Left lung (tissue), 10 donors: ENCODE data around the gene MYD88. TPM values are rescaled to one million over a fixed set of nuclear protein-coding genes. Genes with fewer than 3 reads are reported as not detected.

Experiments
- ATAC-seq: fragments of 200-7000 bp; cut with Tn5 transposase; one replicate; pipeline ENCODE4 v1.9.1; 2020; ENCODE audit warnings: moderate library complexity
- DNase-seq, 4 donors: peaks; one replicate each; pipeline ENCODE4 v3.0.0-alpha.2; 2013 to 2020
- H3K27ac ChIP-seq, 2 donors: fragments of 200-600 bp; sonication (generic) in 1 of 2; one replicate each; pipeline versions ENCODE4 v1.5.0 to v1.8.0; 2020 to 2021
- H3K27me3 ChIP-seq, 2 donors: fragments of 200-600 bp; sonication (generic) in 1 of 2; one replicate each; pipeline versions ENCODE4 v1.5.0 to v1.8.0; 2020 to 2021
- H3K36me3 ChIP-seq, 2 donors: fragments of 200-600 bp; sonication (generic) in 1 of 2; one replicate each; pipeline versions ENCODE4 v1.5.0 to v1.8.0; 2020 to 2021
- H3K4me1 ChIP-seq, 2 donors: fragments of 200-600 bp; one replicate each; pipeline ENCODE4 v1.8.0; 2021
- H3K4me3 ChIP-seq, 2 donors: fragments of 200-600 bp; sonication (generic) in 1 of 2; one replicate each; pipeline versions ENCODE4 v1.5.0 to v1.8.0; 2020 to 2021; ENCODE audit warnings: mild to moderate bottlenecking in 1 of 2
- H3K9me3 ChIP-seq, 2 donors: fragments of 200-600 bp; sonication (generic) in 1 of 2; one replicate each; pipeline versions ENCODE4 v1.5.0 to v1.8.0; 2020 to 2021
- CTCF ChIP-seq, 2 donors: fragments of 200-600 bp; sonication (generic) in 1 of 2; IDR thresholded peaks; one replicate each; pipeline versions ENCODE4 v1.5.0 to v1.8.0; 2021; ENCODE audit warnings: antibody characterized with exemption in 2 of 2
- intact Hi-C, 2 donors: fragments of 100-400 bp; cut with DNase I; formaldehyde crosslinking; loops; one replicate each; pipeline versions ENCODE4 v1.11.2 to v1.14.2; 2022
- polyA plus RNA-seq, 6 donors: library from polyadenylated mRNA; unstranded; fragments of 120-200 nt; gene quantifications; one replicate each; pipeline ENCODE4 v1.2.1, GENCODE V29; 2013; ENCODE audit not compliant: insufficient read length in 6 of 6
- total RNA-seq, 2 donors: library from RNA; stranded (reverse); fragmentation: NEBNext Ultra II Directional; extraction: Animal tissue kit (Norgen Biotek cat#: 25700); gene quantifications; one replicate each; pipeline ENCODE4 v1.2.1, GENCODE V29; 2021
- donor health status: DM: no; HTN: yes; CAD: no.
- donor health status: DM: no; HTN: no; CAD: no.

MYD88 gene
- total and polyA plus RNA-seq, 8 donors: 37.8 to 97.4 (median 40.9) TPM

- Histone ChIP-seq H3K36me3 (no peaks in the 10 kb centered on the region), H3K4me1 (peaks cover 9 to 38% of the 10 kb centered on the region in 2 donors), H3K4me3 (peak overlapping the region; percentile 84 to 96), H3K9me3 (no peaks in the 10 kb centered on the region), H3K27me3 (no peaks in the 10 kb centered on the region), H3K27ac (peak overlapping the region; percentile 93 to 99)
- intact Hi-C loops: no loop called here
- ATAC-seq (no peak), DNase-seq (no peak)
- TF ChIP-seq CTCF (IDR thresholded peaks at IDR 0.05): no peak
These were observed 25.6 kb downstream of the MYD88 start for GRCh38 chr3:38163841-38164642.

- DNase-seq: no peak
- intact Hi-C loops: no loop called here
- TF ChIP-seq CTCF (IDR thresholded peaks at IDR 0.05): no peak
These were observed 26.1 kb downstream of the MYD88 start for GRCh38 chr3:38164643-38164951.

GRCh38 chr3:38164952-38165721 lies 26.7 kb downstream of the MYD88 start, which contains the start of gene OXSR1:
Gene OXSR1, plus strand, starts transcription at chr3:38165537. Its CDS starts 340 bp downstream, at chr3:38165877.
- no peak for TF ChIP-seq CTCF (IDR thresholded peaks at IDR 0.05)
- intact Hi-C loops: no loop called here
- Histone ChIP-seq H3K4me3 (peak within 1 kb of the TSS; percentile 84 to 96), H3K36me3 (no peaks in the 10 kb centered on the region), H3K27ac (peak within 1 kb of the TSS; percentile 93 to 99), H3K27me3 (no peaks in the 10 kb centered on the region), H3K4me1 (peaks cover 9 to 41% of the 10 kb centered on the region in 2 donors), H3K9me3 (no peaks in the 10 kb centered on the region)
- ATAC-seq: peak; percentile 94
- peak; percentile 99 to 100 (median 100) for DNase-seq

More at GRCh38 chr3:38164643-38164951, 26.1 kb downstream of the MYD88 start:
- peak overlapping the region; percentile 84 to 96 for H3K4me3 ChIP-seq
- peaks cover 9 to 41% of the 10 kb centered on the region in 2 donors for H3K4me1 ChIP-seq
- peak overlapping the region; percentile 93 to 99 for H3K27ac ChIP-seq
- no peak for ATAC-seq
- H3K9me3 ChIP-seq: no peaks in the 10 kb centered on the region
- H3K27me3 ChIP-seq: no peaks in the 10 kb centered on the region
- no peaks in the 10 kb centered on the region for H3K36me3 ChIP-seq

GRCh38 chr3:38165722-38166387 lies 27.4 kb downstream of the MYD88 start:
- intact Hi-C loops: no loop called here
- DNase-seq: peak in 1 of 4 donors; percentile 76
- TF ChIP-seq CTCF (IDR thresholded peaks at IDR 0.05): no peak
- Histone ChIP-seq H3K36me3 (no peaks in the 10 kb centered on the region), H3K27me3 (no peaks in the 10 kb centered on the region), H3K9me3 (no peaks in the 10 kb centered on the region), H3K4me1 (peaks cover 9 to 41% of the 10 kb centered on the region in 2 donors), H3K27ac (peak overlapping the region; percentile 93 to 99), H3K4me3 (peak overlapping the region; percentile 84 to 96)
- ATAC-seq: peak; percentile 30
